HepG2 (cell line): Measurements from ENCODE around the gene CIDEA. TPM values are rescaled to one million over a fixed set of nuclear protein-coding genes. Genes with fewer than 3 reads are reported as not detected.
A peak's percentile ranks its signal among the peaks of the same experiment; 100 is the strongest.

Experiments used
- ATAC-seq: fragments of 200-7000 bp; cut with Tn5 transposase; 3 replicates; pipeline ENCODE4 v1.9.1; 2020; ENCODE audit warnings: mild to moderate bottlenecking, moderate library complexity
- BruUV-seq: library from RNA; stranded (reverse); fragments of 400-500 nt; replicated peaks from 2 replicates; lab custom pipeline; 2021; lab: Mats Ljungman, UMichigan
- CTCF ChIA-PET: fragments of 300-600 bp; formaldehyde crosslinking; extraction: SDS; loops from one replicate; lab custom pipeline; 2021; ENCODE audit warnings: low total read pairs, inconsistent platforms, low intra/inter-chr PET ratio; lab: Yijun Ruan, JAX
- POLR2A ChIA-PET: fragments of 350-600 bp; sonication (Branson Sonifier 250); formaldehyde crosslinking; loops from one replicate; lab custom pipeline; 2020; ENCODE audit warnings: antibody characterized with exemption, inconsistent platforms; lab: Yijun Ruan, JAX
- DNase-seq: peaks from one replicate; pipeline ENCODE4 v3.0.0-alpha.2; 2015; ENCODE audit warnings: low spot score
- FAIRE-seq: peaks from 3 replicates; lab custom pipeline; 2011; peaks lifted over from hg19 to GRCh38; lab: Jason Lieb, UNC
- H2AFZ ChIP-seq: one replicate; pipeline ENCODE4 v1.6.1; 2011; ENCODE audit warnings: low read length, inconsistent platforms
- H3K27ac ChIP-seq: fragments of 300-600 bp; 3 replicates; pipeline ENCODE4 v1.8.0; 2011; ENCODE audit warnings: mixed run types, mild to moderate bottlenecking, mixed read lengths, low read length, inconsistent platforms; ENCODE audit not compliant: insufficient read depth; ENCODE audit errors: extremely low read length
- H3K27me3 ChIP-seq, 2 experiments: fragments of 200-600 bp in 1 of 2; 2 replicates in 1 of 2; 3 replicates in 1 of 2; pipeline versions ENCODE4 v1.6.0 to v1.8.0; 2011; ENCODE audit warnings: low read length in 2 of 2, mild to moderate bottlenecking in 2 of 2, moderate library complexity in 2 of 2, inconsistent platforms in 1 of 2; ENCODE audit not compliant: insufficient read depth in 2 of 2, control insufficient read depth in 1 of 2
- H3K36me3 ChIP-seq, 2 experiments: fragments of 200-600 bp in 1 of 2; replicated peaks in 1 of 2; 2 replicates in 1 of 2; 3 replicates in 1 of 2; pipeline versions ENCODE4 v1.5.1 to v1.8.0; 2011; ENCODE audit warnings: low read length in 2 of 2, inconsistent platforms in 1 of 2; ENCODE audit not compliant: insufficient read depth in 2 of 2, control insufficient read depth in 1 of 2
- H3K4me1 ChIP-seq: 2 replicates; pipeline ENCODE4 v1.5.1; 2012; ENCODE audit warnings: low read length, inconsistent platforms; ENCODE audit not compliant: insufficient read depth
- H3K4me2 ChIP-seq: 2 replicates; pipeline ENCODE4 v1.6.0; 2011; ENCODE audit warnings: low read depth, low read length, inconsistent platforms
- H3K4me3 ChIP-seq, 3 experiments: fragments of 200-600 bp in 1 of 3; sonication (generic), shearing (Covaris generic) in 1 of 3; replicated peaks in 1 of 3; 2 replicates each; pipeline ENCODE4 v1.5.1; 2011 to 2016; ENCODE audit warnings: low read length in 3 of 3, inconsistent platforms in 2 of 3, low read depth in 2 of 3, mild to moderate bottlenecking in 2 of 3, control low read depth in 1 of 3, mixed read lengths in 1 of 3; ENCODE audit not compliant: insufficient read depth in 1 of 3
- H3K79me2 ChIP-seq: one replicate; pipeline ENCODE4 v1.6.1; 2011; ENCODE audit warnings: low read length, inconsistent platforms; ENCODE audit not compliant: insufficient read depth
- H3K9ac ChIP-seq: 2 replicates; pipeline ENCODE4 v1.6.0; 2011; ENCODE audit warnings: mild to moderate bottlenecking, low read depth, low read length, inconsistent platforms; ENCODE audit not compliant: insufficient read depth
- H3K9me3 ChIP-seq: 2 replicates; pipeline ENCODE4 v1.5.1; 2012; ENCODE audit warnings: mild to moderate bottlenecking, low read length
- H4K20me1 ChIP-seq: 2 replicates; pipeline ENCODE4 v1.6.0; 2011; ENCODE audit warnings: inconsistent platforms, mild to moderate bottlenecking, low read length, moderate library complexity; ENCODE audit not compliant: insufficient read depth
- HOXA7 ChIP-seq: sonication (generic); formaldehyde crosslinking; IDR thresholded peaks from 2 replicates; pipeline ENCODE4 v1.8.1; 2022; ENCODE audit warnings: mild to moderate bottlenecking, missing genetic modification reagents, moderate library complexity
- MAFF ChIP-seq: IDR thresholded peaks from 2 replicates; pipeline ENCODE4 v1.6.1; 2011; ENCODE audit warnings: low read depth, low read length, improper control_type of control experiment
- MAFK ChIP-seq, 2 experiments: IDR thresholded peaks in 1 of 2; conservative IDR thresholded peaks in 1 of 2; 2 replicates each; pipeline ENCODE4 v1.6.1; 2011; ENCODE audit warnings: improper control_type of control experiment in 2 of 2, low read length in 2 of 2
- MEIS2 ChIP-seq: sonication (generic); formaldehyde crosslinking; IDR thresholded peaks from 2 replicates; pipeline ENCODE4 v1.9.0; 2021; ENCODE audit warnings: mild to moderate bottlenecking, missing genetic modification reagents
- NRL ChIP-seq: sonication (generic); formaldehyde crosslinking; IDR thresholded peaks from 2 replicates; pipeline ENCODE4 v1.5.0; 2020; ENCODE audit warnings: missing genetic modification reagents, mild to moderate bottlenecking, moderate library complexity, borderline replicate concordance
- SSRP1 ChIP-seq: IDR thresholded peaks from 2 replicates; pipeline ENCODE4 v1.6.1; 2016; ENCODE audit warnings: control low read depth
- TGIF2 ChIP-seq: IDR thresholded peaks from 2 replicates; pipeline ENCODE4 v1.6.1; 2016; ENCODE audit warnings: control low read depth, missing compliant biosample characterization
- ZSCAN22 ChIP-seq: sonication (generic); formaldehyde crosslinking; IDR thresholded peaks from 2 replicates; pipeline ENCODE4 v1.4.0; 2020; ENCODE audit warnings: mild to moderate bottlenecking, missing genetic modification reagents
- WGBS: methylation state at CpG from one replicate; pipeline ENCODE4 v1.1.6; 2017; ENCODE audit warnings: low lambda C conversion rate; 5-methylcytosine and 5-hydroxymethylcytosine counted together
- in situ Hi-C: cut with HindIII; loops from 2 replicates; pipeline ENCODE4 v1.10.0; 2017; ENCODE audit warnings: low pct_unique_long_range_greater_than_20kb; ENCODE audit not compliant: extremely low pct_ligation_motif_present
- intact Hi-C: fragments of 100-400 bp; cut with micrococcal nuclease; formaldehyde crosslinking; loops from one replicate; pipeline ENCODE4 v1.10.0; 2022; ENCODE audit not compliant: unreplicated experiment
- polyA plus RNA-seq, 8 experiments: library from polyadenylated mRNA; depleted of rRNA in 3 of 8; stranded (reverse) in 7 of 8; unstranded in 1 of 8; fragments of >200 nt; fragmentation: Illumina TruSeq in 4 of 8; extraction: Trizol in 4 of 8; gene quantifications; 2 replicates each; pipeline versions ENCODE4 v1.2.1 to v1.2.3, GENCODE V29; 2011 to 2016; ENCODE audit warnings: low read depth in 4 of 8, missing spikeins in 1 of 8, mixed read lengths in 1 of 8; ENCODE audit not compliant: insufficient read depth in 1 of 8
- total RNA-seq, 5 experiments: library from RNA; depleted of rRNA; stranded (reverse); fragments of >200 nt; fragmentation: Illumina TruSeq; extraction: Trizol; gene quantifications; 2 replicates each; pipeline ENCODE4 v1.2.3, GENCODE V29; 2016; ENCODE audit warnings: low read depth in 1 of 5
- TF ChIP-seq, protein P1 (sequence below): sonication (generic); formaldehyde crosslinking; IDR thresholded peaks from 2 replicates; pipeline ENCODE4 v1.9.0; 2021; ENCODE audit warnings: missing genetic modification reagents, mild to moderate bottlenecking, borderline replicate concordance

The CIDEA gene
- total and polyA plus RNA-seq, 2 of the 13 experiments (the other 11 are each of a cell fraction or from before 2014, with no cell fraction given): not detected

- no peak for TF ChIP-seq HOXA7 (CRISPR knock-in tag)
- peak; percentile 10; the same call in 1 of the 2 replicates for TF ChIP-seq MAFF
- TF ChIP-seq MAFK (conservative IDR thresholded peaks at IDR 0.05 in 1 of 2, IDR thresholded peaks at IDR 0.05 in 1 of 2; ENCODE audit: low read length in 2 of 2): peak in 1 of 2 experiments; percentile 59; a peak in 2 of 4 replicates
- no peak for TF ChIP-seq NRL (CRISPR knock-in tag)
- TF ChIP-seq, protein P1, sequence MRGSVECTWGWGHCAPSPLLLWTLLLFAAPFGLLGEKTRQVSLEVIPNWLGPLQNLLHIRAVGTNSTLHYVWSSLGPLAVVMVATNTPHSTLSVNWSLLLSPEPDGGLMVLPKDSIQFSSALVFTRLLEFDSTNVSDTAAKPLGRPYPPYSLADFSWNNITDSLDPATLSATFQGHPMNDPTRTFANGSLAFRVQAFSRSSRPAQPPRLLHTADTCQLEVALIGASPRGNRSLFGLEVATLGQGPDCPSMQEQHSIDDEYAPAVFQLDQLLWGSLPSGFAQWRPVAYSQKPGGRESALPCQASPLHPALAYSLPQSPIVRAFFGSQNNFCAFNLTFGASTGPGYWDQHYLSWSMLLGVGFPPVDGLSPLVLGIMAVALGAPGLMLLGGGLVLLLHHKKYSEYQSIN (CRISPR knock-in tag): no peak
- no peak for TF ChIP-seq ZSCAN22 (CRISPR knock-in tag)
- TF ChIP-seq TGIF2: no peak
- no peak for TF ChIP-seq MEIS2
- TF ChIP-seq SSRP1 (CRISPR knock-in tag): no peak
- intact Hi-C loops (no loop called here), in situ Hi-C loops (no loop called here)
- Histone ChIP-seq H3K36me3 (0 out of 5 replicates have a peak, but pooled peaks cover 0 to 5% of the 10 kb centered on the region in 2 experiments), H4K20me1 (no peaks in the 10 kb centered on the region), H3K4me2 (no peak overlapping the region), H3K4me3 (no peak overlapping the region), H3K27ac (no peak overlapping the region), H3K9me3 (no peaks in the 10 kb centered on the region), H3K4me1 (peaks cover 3% of the 10 kb centered on the region), H2AFZ (no peak overlapping the region), H3K27me3 (no peaks in the 10 kb centered on the region), H3K9ac (no peak overlapping the region), H3K79me2 (no peaks in the 10 kb centered on the region)
- FAIRE-seq (no peak), ATAC-seq (no peak), DNase-seq (no peak)
- ChIA-PET POLR2A (interaction anchor here (1.5 kb wide), 1 partner anchor 62 kb away, joined by 6 read pairs; the partner anchor contains the start of gene AFG3L2), CTCF (no interaction called here)
- BruUV-seq: no TSS peak
- WGBS: 89% methylated on average over 1 of the region's 1 CpG
These were observed 60.6 kb downstream of the CIDEA start for GRCh38 chr18:12314591-12315305.
